Suppressor macrophage treated with lipopolysaccharide for 4 hours (primary cell): ENCODE measurements around the gene RAPGEF1.
A peak's percentile ranks its signal among the peaks of the same experiment; 100 is the strongest.
"Not testable (repeated sequence)": the region's sequence is repeated elsewhere in the genome, so short reads cannot be mapped to it uniquely, and the experiment has no call there.

ENCODE experiments used
- DNase-seq: peaks from one replicate; pipeline ENCODE4 v3.0.0-alpha.2; 2020

The RAPGEF1 gene

GRCh38 chr9:131703697-131704096, 36.2 kb downstream of the RAPGEF1 start:
- no peak for DNase-seq

- no peak for DNase-seq
Measured at GRCh38 chr9:131702911-131703310, 37.0 kb downstream of the RAPGEF1 start.

- no peak for DNase-seq
Measured at GRCh38 chr9:131701789-131702337, 38.0 kb downstream of the RAPGEF1 start.

GRCh38 chr9:131701436-131701781, 38.5 kb downstream of the RAPGEF1 start:
- no peak for DNase-seq

GRCh38 chr9:131700765-131701435, 39.0 kb downstream of the RAPGEF1 start:
- peak; percentile 88 for DNase-seq

- no peak for DNase-seq
Measured at GRCh38 chr9:131700076-131700475, 39.8 kb downstream of the RAPGEF1 start.

- no peak for DNase-seq
Measured at GRCh38 chr9:131698618-131698985, 41.3 kb downstream of the RAPGEF1 start.

GRCh38 chr9:131697908-131698617, 41.8 kb downstream of the RAPGEF1 start:
- peak; percentile 96 for DNase-seq

GRCh38 chr9:131697097-131697496, 42.8 kb downstream of the RAPGEF1 start:
- DNase-seq = no peak

GRCh38 chr9:131695836-131696460, 43.9 kb downstream of the RAPGEF1 start:
- no peak for DNase-seq

- DNase-seq = no peak
Measured at GRCh38 chr9:131695366-131695765, 44.5 kb downstream of the RAPGEF1 start.

GRCh38 chr9:131693651-131694597, 46.0 kb downstream of the RAPGEF1 start:
- DNase-seq = no peak

- DNase-seq = no peak
Measured at GRCh38 chr9:131692612-131693562, 47.0 kb downstream of the RAPGEF1 start.

- no peak for DNase-seq
Measured at GRCh38 chr9:131691969-131692611, 47.8 kb downstream of the RAPGEF1 start.

- no peak for DNase-seq
Measured at GRCh38 chr9:131690941-131691573, 48.8 kb downstream of the RAPGEF1 start.

GRCh38 chr9:131690462-131690861, 49.4 kb downstream of the RAPGEF1 start:
- no peak for DNase-seq

GRCh38 chr9:131688377-131688776, 51.5 kb downstream of the RAPGEF1 start:
- DNase-seq = no peak

- DNase-seq = no peak
Measured at GRCh38 chr9:131685753-131686706, 53.8 kb downstream of the RAPGEF1 start.

- not testable (repeated sequence) for DNase-seq
Measured at GRCh38 chr9:131683094-131683493, 56.8 kb downstream of the RAPGEF1 start.
